ENCODE results near the gene RNPEP.
"Not testable (repeated sequence)": the region's sequence is repeated elsewhere in the genome, so short reads cannot be mapped to it uniquely, and the experiment has no call there.

The RNPEP gene, protein sequence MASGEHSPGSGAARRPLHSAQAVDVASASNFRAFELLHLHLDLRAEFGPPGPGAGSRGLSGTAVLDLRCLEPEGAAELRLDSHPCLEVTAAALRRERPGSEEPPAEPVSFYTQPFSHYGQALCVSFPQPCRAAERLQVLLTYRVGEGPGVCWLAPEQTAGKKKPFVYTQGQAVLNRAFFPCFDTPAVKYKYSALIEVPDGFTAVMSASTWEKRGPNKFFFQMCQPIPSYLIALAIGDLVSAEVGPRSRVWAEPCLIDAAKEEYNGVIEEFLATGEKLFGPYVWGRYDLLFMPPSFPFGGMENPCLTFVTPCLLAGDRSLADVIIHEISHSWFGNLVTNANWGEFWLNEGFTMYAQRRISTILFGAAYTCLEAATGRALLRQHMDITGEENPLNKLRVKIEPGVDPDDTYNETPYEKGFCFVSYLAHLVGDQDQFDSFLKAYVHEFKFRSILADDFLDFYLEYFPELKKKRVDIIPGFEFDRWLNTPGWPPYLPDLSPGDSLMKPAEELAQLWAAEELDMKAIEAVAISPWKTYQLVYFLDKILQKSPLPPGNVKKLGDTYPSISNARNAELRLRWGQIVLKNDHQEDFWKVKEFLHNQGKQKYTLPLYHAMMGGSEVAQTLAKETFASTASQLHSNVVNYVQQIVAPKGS

DNA sequence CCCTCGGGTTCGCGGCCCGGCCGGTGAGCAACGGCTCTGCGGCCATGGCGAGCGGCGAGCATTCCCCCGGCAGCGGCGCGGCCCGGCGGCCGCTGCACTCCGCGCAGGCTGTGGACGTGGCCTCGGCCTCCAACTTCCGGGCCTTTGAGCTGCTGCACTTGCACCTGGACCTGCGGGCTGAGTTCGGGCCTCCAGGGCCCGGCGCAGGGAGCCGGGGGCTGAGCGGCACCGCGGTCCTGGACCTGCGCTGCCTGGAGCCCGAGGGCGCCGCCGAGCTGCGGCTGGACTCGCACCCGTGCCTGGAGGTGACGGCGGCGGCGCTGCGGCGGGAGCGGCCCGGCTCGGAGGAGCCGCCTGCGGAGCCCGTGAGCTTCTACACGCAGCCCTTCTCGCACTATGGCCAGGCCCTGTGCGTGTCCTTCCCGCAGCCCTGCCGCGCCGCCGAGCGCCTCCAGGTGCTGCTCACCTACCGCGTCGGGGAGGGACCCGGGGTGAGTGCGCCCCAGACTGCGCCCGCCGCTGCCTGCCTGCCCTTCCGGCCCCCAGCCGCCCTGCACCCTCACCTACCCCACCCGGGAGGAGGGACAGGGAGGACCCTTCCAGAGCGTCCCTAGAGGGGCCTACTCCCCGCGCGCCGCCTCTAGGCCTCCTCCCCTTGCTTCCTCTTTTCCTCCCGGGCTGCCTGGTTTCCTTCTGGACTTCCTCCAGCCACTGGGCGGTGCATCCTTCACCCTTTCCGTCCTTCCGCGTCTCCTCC, at the start of gene RNPEP:
Gene RNPEP (plus strand): TSS at position 26 of the 757 bp plus-strand sequence. CDS start 19 bp downstream, at position 45.
- DNase-seq (ENCODE audit: low spot score), result peak; percentile 47

DNA sequence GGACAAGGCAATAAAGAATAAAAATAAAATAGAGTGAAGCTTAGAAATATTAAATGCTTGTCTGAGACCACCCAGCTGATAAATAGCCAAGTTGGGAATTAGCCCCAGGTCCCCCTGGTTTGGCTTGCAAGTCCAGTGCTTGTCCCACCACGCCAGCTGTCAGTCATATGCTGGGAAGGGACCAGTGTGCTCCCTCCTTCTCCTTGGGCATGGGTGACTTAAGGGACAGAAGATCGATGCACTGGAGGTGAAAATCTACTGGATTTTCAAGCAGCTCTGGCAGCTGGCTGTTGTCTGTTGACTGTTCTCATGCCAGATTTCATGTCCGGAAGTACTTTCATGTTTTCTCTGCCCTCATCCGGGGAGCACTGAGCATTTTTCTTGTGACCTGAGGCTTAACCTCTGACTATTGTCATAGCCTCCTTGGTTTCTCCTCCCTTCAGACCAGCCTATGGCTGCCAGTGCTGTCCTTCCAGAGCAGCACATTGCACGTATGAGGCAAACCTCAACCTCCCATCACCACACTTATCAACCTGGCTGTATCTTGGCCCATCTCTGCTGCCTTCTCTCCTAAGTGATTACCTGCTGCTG, 48.5 kb upstream of the RNPEP start:
- DNase-seq (ENCODE audit: low spot score), result no peak

DNA sequence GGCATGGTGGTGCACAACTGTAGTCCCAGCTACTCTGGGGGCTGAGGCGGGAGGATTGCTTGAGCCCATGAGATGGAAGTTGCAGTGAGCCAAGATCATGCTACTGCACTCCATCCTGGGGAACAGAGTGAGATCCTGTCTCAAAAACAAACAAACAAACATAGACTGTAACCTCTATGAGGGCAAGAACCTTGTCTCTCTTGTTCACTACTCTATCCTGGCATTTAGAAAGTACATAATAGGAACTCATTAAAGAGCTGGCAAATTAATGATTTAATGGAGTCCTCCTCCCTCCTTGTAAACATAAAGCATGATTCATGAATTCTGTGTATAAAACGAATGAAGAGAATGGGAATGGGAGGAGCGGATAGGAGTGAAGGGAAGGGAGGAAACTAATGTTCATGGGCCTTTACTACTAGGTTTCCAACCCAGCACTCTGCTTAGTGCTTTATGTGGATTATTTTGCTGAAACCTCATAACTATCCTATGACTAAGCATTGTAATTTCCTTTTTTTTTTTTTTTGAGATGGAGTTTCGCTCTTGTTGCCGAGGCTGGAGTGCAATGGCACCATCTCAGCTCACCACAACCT, 44.7 kb upstream of the RNPEP start:
- no peak for DNase-seq (ENCODE audit: low spot score)

GRCh38 chr1:201938440-201939035, 43.9 kb upstream of the RNPEP start:
- no peak for DNase-seq (ENCODE audit: low spot score)

GRCh38 chr1:201939148-201939547, 43.3 kb upstream of the RNPEP start:
- no peak for DNase-seq (ENCODE audit: low spot score)

DNA sequence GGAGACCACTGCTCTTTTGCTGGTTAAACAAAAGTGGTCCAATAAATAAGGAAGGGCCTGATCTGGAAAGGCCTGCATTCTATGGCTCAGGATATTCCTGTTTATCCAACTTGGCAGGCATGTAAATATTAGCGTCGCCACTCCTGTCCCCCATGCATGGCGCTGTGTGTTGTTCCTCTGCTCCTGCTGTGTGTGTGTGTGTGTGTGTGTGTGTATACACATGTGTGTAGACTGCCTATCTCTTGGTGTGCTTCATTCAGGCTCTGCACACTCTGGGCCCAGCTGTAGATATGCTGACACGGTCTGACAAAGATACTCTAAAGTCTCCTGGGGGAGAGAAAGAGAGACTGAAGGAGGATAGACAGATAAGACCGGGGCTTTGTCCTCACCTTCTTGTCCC, 42.9 kb upstream of the RNPEP start:
- DNase-seq (ENCODE audit: low spot score), result no peak

DNA sequence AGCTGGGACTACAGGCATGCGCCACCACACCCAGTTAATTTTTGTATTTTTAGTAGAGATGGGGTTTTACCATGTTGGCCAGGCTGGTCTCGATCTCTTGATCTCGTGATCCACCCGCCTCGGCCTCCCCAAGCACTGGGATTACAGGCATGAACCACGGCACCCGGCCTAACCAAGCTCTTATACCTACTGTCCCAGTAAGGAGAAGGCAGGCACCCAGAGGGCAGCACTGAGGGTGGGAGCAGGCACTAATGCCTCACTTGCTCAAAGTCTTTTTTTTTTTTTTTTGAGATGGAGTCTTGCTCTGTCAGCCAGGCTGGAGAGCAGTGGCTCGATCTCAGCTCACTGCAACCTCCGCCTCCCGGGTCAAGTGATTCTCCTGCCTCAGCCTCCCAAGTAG, 42.1 kb upstream of the RNPEP start:
- not testable (repeated sequence) for DNase-seq (ENCODE audit: low spot score)

DNA sequence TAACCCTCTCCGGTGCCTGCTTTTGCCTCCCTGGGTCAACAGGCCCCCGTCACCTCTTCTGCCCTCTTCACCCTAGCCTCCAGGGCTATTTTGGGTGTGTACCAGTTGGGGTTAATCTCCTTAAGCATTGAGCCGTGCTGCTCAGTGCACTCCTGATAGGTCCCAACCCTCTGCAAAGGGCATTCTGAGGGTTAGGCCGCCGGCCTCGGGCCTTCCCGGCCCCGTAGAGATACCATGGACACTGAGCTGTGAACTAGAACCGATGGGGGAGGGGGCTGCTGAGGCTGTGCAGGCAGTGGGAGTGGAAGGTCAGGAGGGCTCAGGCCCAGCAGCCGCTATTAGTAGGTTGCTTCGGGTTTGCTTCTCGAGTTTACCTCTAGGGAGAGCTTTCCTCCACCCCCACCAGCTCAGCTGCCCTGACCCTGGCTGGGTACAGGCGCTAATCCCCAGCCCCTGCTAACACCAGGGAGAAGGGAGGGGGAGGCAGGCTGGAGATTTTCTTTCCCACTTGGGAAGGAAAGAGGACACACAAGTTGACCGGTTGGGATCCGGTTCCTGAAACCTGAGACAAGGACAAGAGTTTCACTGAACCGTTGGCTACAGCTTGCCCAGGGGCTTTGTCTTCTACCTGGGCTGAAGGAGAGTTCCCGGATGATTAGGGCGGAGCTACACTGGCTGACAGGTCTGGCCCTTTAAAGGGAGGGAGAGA, 40.9 kb upstream of the RNPEP start:
- DNase-seq (ENCODE audit: low spot score), result no peak

GRCh38 chr1:201942129-201942495, 40.3 kb upstream of the RNPEP start:
- no peak for DNase-seq (ENCODE audit: low spot score)

- DNase-seq (ENCODE audit: low spot score), result no peak
Measured at GRCh38 chr1:201944002-201944401, 38.4 kb upstream of the RNPEP start.

- no peak for DNase-seq (ENCODE audit: low spot score)
Measured at GRCh38 chr1:201944639-201945038, 37.8 kb upstream of the RNPEP start.

DNA sequence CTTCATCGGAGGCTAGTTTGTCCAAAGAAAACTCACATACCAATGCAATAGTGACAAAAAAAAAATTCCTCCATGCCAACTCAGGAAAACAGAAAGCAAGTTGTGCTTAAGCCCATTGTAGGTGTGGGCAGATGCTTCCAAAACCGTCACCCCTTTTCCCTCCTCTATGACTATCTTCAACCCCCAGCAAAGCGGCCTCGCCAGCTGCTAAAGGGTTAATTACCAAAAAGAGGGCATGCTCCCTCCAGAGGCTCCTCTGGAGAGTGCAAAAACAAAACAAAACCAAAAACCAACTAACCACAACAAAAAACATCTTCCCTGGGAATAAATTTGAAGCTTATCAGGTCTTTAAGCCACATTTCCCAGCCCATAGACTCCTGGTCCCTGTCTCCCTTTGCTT, 37.3 kb upstream of the RNPEP start:
- no peak for DNase-seq (ENCODE audit: low spot score)

DNA sequence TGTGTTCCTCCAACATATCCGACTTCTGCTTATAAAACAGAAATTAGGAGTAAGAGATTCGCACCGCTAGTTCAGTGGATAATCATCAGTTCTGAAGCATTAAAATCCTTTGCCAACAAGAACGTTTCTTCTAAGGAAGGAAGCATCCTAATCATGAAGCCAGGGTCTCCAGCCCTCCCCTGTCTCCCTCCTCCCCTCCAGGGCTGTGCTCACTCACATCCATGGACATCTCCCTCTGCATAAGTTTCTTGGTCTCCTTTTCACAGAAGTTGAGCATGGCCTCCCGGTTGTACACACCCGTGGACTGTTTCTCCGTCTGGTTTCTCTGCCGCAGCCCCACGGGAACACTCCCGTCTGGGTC, 36.6 kb upstream of the RNPEP start:
- DNase-seq (ENCODE audit: low spot score), result no peak

DNA sequence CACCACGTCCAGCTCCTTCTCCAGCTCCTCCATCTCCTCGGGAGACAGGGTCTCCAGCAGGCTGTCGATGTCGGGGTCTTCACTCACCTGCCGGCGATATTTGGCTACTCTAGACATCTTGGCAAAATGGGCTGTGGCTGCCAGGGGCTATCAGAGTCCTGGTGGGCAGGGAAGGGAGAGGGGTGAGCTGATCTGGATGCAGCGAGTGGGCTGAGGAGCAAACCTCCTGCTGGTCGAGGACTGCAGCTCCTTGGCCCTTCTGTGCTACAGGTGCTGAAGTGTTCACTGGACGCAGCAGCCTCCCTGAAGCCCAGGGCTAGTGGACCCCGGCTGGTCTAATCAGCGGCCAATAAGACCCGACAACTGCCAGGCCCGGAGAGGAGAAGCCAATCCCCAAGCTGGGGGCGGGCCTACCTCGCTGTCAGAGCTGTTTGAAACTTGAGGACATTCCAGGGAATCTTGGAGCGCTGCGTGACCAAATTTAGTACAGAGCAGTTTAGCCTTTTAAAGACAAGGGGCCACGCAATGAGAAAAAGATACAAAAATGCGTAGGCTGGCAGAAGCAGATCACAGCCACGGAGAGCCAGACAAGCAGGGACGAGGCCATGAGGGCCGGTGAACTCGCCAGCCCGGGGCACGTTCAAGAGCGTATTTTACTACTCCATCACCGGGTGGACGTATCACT, 36.1 kb upstream of the RNPEP start, which contains the start of gene LMOD1:
Gene LMOD1 (minus strand): TSS at position 325 of the 685 bp plus-strand sequence. CDS start 208 bp downstream, at position 117.
- no peak for DNase-seq (ENCODE audit: low spot score)

GRCh38 chr1:201947697-201948008, 34.8 kb upstream of the RNPEP start:
- DNase-seq (ENCODE audit: low spot score), result no peak

- no peak for DNase-seq (ENCODE audit: low spot score)
Measured at GRCh38 chr1:201949491-201949890, 33.0 kb upstream of the RNPEP start.

DNA sequence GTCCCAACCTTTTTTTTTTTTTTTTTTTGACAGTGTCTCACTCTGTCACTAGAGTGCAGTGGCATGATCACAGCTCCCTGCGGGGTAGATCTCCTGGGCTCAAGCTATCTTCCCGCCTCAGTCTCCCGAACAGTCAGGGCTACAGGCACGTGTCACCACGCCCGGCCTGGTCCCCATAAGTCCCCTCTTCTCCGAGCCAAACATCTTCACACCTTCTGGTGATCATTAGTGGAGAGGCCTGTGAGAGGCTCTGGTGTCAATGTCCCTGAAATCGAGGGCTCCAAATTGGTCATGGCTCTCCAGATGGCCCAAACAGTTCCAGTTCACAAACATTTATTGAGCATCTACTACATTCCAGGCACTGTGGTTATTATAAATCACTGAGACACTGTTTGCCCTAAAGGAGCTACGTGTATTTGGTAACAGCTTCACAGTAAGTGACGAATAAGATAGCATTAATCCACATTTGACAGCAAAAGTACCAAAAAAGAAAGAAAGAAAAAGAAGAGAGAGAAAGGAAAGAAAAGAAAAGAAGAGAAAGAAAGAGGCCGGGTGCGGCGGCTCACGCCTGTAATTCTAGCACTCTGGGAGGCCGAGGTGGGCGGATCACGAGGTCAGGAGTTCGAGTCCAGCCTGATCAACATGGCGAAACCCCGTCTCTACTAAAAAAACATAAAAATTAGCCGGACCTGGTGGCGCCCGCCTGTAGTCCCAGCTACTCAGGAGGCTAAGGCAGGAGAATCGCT, 28.0 kb upstream of the RNPEP start:
- peak; percentile 1 for DNase-seq (ENCODE audit: low spot score)

DNA sequence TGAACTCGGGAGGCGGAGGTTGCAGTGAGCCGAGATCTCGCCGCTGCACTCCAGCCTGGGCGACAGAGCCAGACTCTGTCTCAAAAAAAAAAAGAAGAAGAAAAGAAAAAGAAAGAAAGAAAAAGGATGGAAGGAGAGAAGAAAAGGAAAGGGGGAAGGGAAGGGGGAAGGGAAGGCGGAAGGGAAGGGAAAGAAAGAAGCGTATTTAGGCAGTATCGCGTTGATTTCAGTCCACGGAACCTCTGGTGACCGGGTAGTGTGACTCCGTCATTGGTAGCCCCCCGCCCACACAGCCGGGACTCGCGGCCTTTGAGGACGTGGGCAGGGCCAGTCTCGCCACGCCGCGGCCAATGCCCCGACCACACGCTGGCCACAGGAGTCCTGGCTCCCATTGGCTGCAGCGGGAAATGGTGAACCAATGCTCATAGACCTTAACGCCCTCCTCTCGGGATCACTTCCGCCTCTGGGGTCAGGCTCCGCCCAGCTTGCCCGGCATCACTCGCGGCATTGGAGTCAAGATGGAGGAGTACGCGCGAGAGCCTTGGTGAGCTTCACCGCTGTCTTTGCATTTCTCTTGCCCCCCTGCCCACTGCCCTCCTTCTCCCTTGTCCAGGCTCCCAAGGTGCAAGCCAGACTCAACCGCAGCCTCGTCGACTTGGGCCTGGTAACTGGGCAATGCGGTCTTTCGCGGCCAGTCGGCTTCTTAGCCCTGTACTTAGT, 27.3 kb upstream of the RNPEP start, which contains the start of gene TIMM17A:
Gene TIMM17A (plus strand): TSS at position 495 of the 720 bp plus-strand sequence. CDS start 24 bp downstream, at position 519.
- DNase-seq (ENCODE audit: low spot score), result peak; percentile 91

GRCh38 chr1:201955729-201956143, 26.7 kb upstream of the RNPEP start:
- DNase-seq (ENCODE audit: low spot score), result no peak

Measured in CD4-positive, alpha-beta T cell treated with Interleukin-15 for 4 hours (primary cell).